ENCODE results near the gene GABRA1.

GABRA1 gene

DNA sequence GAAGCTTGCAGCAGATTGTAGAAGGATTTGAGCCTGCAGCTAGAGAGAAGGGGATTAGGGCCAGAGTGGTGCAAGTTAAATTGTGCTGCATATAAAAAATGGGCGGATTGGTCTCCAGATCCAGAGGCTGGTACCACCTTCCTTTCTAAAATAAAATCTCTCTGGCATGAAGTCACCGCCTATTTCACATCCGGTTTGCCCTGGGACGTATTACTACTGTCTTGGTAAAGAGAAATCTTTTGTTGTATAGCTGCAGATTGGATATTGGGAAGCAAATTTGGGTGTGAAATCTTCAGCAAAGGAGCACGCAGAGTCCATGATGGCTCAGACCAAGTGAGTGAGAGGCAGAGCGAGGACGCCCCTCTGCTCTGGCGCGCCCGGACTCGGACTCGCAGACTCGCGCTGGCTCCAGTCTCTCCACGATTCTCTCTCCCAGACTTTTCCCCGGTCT lies at the start of gene GABRA1:
TSS of gene GABRA1 (plus strand) at position 180 of the 451 bp plus-strand sequence. CDS start 2,691 bp downstream, outside the sequence.
- DNase-seq (ENCODE audit: low spot score): peak; percentile 1

DNA sequence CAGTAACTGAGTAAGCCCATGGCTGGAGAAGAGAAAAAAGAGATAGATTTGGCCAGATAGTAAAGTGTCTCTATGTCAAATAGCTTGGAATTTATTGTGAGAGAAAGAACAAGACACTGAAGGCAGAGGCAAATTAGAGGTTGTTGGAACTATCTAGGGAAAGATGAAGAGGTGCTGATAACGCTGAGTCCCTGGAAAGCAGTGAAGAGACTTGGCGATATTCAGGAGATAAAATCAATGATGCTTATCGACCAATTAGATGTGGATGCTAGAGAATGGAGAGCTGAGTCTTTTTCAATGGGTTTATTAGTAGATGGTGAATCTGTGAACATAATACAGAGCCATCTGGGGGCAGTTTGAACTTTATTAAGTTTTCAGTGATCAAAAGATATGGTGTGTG lies 48.6 kb upstream of the GABRA1 start:
- DNase-seq (ENCODE audit: low spot score): no peak

DNA sequence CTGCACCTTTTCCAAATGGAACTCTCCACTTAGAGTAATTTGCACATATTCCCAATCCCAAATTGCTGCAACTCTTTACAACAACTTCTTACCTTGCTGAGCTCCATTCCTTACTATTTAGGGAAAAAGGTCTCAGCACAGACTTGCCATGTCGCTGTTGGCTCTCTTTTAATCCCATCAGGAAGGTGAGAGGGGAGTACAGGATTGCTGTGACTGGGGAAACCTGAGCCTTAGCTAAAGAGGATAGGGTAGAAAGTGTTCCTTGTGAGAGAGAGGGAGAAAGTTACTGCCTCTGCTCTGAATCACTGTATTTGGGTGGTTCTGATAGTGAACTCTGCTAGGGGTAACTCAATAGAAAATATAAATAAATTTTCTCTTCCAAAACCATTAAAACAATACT lies 43.7 kb upstream of the GABRA1 start:
- DNase-seq (ENCODE audit: low spot score): no peak

DNA sequence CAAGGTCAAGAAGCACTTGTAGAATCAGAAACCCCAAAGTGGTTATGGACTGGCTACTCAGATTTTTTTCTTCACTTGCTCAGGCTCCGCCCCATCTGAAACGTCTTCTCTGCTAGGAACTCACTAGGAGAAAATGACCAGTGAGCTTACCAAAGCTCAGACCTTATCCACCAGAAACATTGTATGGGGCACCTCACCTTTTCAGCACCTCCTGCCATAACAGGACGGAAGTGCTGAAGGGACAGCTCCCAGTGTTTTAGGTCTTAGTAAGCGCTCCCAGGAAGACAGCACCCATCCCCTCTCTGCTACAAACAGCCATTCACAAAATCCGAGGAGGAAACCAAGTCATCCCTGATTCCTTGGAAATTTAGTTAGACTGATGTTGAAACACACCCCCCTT lies 1.2 kb upstream of the GABRA1 start:
- no peak for DNase-seq (ENCODE audit: low spot score)

DNA sequence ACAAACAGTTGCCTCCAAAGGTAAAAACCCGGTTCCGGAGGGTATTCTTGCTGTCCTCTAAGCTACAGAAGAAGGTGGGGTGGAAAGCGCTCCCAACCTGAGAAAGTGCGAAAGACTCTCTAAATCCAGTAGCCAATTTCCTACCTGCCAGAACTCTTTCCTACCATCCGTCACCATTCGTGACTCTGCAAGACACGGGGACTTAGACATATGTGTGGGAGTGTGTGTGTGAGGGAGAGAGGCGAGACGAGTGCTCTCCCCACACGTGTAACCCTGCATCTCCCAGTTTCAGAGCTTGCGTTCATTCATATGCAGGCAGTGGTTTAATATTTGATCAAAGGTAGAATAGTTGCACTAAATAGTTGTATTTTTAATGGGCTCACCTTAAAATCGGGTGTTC lies 473 bp upstream of the GABRA1 start:
- no peak for DNase-seq (ENCODE audit: low spot score)

DNA sequence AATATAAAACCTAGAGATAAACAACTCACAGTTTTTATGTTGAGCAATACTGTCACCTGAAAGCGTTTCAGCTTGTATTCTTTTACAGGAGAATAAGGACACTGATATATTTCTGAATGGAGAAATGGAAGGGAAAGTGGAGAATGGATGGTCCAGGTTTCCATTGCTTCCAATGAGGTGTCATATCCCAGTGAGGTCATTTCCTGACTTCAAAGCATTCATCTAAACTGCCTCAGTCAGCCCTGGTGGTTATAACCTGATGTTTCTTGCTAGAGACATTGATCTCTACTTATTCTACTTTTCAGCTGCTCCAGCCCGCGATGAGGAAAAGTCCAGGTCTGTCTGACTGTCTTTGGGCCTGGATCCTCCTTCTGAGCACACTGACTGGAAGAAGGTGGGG lies 2.6 kb downstream of the GABRA1 start:
- no peak for DNase-seq (ENCODE audit: low spot score)

DNA sequence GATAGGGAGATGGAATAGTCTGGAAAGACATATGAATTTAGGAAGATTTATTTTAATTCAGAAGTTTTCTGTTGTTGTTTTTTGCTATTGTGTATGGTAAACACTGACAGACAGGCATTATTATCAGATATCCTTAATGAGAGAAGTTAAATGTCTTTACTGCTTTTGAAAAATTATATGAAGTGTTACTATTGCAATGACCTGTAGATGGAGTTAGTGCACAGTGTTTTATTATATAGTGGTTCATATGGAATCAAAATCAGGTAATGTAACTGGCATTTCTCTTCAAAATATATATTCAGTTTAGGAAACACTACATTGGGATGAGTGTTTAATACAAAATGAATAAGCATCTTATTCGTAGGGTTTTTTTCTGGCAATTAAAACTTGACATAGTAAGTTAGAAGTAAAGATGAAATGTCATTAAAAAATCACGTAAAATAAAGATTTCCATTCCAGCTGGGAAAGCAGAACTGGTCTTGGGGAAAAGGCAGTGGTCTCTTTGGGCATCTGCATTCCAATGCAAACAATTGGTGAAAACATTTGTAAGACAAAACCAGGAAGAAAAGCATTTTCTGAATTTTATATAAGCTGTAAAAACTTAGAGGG lies 3.9 kb downstream of the GABRA1 start:
- no peak for DNase-seq (ENCODE audit: low spot score)

DNA sequence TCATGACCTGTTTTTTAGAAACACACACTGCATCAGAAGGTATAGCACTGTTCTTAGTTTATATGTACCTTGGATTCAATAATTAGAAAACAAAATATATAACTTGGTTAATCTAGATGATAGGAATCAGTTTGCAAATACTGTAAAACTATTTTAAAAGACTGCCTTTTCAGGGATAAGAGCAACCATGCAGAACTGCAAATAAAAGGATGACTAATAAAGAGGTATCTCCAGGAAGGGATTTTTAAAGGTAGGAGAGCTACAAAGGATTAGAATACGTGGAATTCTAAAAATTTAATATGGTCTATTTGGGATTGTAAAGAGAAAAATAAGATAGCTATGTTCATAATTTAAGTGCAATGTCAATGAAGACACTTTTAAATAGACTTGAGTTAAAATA lies 9.4 kb downstream of the GABRA1 start:
- DNase-seq (ENCODE audit: low spot score): no peak

DNA sequence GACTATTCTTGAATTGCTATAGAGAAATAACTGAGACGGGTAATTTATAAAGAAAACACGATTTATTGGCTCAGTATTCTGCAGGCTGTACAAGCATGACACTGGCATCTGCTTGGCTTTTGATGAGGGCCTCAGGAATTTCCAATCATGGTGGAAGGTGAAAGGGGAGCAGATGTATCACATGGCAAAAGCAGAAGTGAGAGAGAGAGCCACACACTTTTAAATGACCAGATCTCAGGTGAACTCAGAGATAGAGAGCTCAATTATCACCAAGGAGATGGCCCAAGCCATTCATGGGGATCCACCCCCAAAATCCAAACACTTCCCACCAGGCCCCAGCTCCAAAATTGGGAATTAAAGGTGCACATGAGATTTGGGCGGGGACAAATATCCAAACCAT lies 15.3 kb downstream of the GABRA1 start:
- no peak for DNase-seq (ENCODE audit: low spot score)

DNA sequence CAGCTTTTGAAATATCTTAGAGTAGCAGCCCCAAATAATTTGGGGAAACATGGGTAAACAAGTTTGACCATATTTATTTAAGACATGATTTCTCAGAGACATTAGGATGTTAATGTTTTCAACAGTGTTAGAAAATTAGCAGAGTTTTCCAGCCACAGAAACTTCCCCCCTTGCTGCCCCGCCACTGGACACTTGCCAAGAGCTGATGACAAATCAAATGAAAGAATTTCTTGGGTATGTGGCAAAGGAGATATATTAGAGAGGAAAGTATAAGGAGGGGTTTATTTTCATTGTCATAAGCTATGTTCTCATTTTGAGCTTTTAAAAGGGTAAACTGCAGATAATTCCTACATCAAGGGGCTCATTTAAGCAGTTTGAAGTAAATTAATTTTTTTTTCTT lies 15.9 kb downstream of the GABRA1 start:
- DNase-seq (ENCODE audit: low spot score): no peak

DNA sequence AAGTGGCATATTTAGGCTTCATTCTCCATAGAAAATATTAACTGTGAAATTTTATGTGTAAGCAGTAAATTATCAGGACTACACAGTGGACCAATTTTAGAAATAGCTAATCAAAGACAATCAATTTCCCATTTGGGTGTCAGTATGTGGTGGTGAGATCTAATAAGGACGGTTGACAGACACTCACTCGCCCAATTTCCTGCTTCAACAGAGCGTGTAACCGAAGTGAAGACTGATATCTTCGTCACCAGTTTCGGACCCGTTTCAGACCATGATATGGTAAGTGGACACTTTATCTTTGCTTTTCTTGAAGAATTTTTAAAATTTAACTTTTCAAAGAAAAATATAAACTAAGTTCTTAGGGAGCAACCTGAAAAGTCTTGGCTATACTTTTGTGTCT lies 17.6 kb downstream of the GABRA1 start:
- no peak for DNase-seq (ENCODE audit: low spot score)

DNA sequence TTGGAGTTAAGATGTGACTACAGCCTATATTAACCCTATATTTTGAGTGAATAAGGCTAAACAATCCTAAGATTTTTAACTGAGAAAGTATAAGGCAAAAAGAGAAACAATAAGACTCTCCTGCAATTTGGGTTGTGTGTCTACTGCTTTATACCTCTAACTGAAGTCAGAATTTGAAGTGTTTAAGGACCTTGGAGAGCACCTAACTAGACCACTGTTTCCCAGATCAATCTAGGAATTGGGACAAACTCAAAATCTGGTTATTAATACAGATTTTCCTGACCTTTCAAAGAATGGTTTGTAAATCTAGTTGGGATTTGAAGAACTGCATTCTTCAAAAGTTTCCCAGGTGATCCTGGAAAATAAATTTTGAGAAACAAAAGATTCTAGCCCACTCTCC lies 42.1 kb downstream of the GABRA1 start:
- no peak for DNase-seq (ENCODE audit: low spot score)

DNA sequence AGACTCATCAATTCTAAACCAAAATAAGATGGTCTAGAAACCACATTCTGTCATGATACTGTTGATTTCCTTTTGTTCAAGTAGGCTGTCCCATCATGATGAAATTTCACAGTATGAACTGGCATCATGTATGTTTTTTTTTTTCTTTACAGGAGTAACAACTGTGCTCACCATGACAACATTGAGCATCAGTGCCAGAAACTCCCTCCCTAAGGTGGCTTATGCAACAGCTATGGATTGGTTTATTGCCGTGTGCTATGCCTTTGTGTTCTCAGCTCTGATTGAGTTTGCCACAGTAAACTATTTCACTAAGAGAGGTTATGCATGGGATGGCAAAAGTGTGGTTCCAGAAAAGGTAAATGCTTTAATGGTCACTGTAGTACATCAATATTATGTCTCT lies 47.6 kb downstream of the GABRA1 start:
- DNase-seq (ENCODE audit: low spot score): no peak

DNA sequence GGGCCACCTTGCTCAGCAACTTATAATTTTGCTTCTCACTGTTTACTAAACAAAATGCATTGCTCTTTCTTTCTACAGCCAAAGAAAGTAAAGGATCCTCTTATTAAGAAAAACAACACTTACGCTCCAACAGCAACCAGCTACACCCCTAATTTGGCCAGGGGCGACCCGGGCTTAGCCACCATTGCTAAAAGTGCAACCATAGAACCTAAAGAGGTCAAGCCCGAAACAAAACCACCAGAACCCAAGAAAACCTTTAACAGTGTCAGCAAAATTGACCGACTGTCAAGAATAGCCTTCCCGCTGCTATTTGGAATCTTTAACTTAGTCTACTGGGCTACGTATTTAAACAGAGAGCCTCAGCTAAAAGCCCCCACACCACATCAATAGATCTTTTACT lies 49.1 kb downstream of the GABRA1 start:
- DNase-seq (ENCODE audit: low spot score): no peak

DNA sequence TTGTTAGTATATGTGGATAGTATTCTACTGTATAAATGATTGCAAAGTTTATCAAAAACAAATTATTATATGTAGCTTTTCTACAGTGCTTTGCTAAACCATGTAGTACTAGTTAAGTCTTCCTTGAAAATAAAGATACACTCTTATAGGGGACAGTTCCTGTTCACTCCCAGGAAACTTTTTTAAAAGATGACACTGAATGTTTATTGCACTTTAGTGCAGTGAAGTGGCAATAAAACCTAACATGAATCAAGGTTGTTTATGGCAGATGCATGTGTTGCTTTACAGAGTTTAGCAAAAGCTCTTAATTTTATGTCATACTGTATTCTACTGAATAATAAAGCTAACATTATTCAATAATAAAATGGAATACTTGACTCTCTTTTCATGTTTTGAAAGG lies 51.7 kb downstream of the GABRA1 start:
- no peak for DNase-seq (ENCODE audit: low spot score)

DNA sequence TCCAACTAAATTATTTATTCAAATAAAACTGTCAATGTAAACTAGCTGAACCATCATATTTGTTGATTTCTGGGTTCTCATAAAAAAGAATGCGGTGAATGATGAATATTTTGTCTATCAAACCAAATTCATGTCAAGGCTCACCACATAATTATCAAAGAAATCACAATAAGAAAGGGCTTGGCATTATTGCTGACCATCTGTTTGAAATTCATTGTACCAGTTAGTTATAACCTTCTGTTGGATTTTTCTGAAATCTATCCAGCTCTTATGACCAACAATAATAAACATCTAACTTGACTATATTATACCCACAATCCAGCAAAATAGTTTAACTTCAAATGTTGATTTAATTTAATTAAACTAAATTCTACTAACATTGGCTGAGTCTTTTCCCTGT lies 53.1 kb downstream of the GABRA1 start:
- DNase-seq (ENCODE audit: low spot score): no peak

DNA sequence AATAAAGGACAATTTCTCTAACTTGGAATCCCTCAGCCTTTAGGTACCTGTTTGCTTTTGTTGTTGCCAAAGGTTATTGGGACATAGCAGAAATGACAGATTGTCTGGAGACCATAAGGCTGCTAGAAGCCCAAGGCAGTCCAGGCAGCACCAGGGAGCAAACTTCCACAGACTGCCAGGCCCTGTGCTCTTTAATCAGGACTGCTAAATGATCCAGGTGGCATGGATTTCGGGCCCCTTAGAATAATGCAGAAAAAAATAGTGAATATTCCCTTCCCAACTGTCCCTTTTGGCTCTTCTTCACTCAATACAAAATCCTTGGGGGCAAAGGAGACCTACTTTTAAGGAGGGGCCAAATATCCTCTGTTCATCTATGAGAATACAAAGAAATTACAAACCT lies 73.9 kb downstream of the GABRA1 start:
- no peak for DNase-seq (ENCODE audit: low spot score)

DNA sequence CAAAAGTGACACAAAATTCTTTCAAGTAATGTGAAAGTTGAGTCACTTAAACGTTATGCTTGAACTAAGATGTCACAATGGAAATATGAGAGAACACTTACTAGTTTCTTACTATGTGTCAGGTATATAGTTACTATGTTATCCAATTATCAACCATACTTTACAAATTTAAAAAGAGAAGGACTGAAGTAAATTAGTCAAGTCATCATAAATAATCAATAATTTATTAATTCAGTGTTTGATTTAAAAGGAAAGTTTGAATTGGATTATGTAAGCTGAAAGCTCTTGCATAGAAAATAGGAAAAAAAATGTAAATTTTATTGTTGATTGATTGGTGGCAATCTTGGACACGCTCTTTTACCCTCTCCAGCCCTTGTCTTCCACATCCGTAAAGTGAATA lies 76.3 kb downstream of the GABRA1 start:
- no peak for DNase-seq (ENCODE audit: low spot score)

DNA sequence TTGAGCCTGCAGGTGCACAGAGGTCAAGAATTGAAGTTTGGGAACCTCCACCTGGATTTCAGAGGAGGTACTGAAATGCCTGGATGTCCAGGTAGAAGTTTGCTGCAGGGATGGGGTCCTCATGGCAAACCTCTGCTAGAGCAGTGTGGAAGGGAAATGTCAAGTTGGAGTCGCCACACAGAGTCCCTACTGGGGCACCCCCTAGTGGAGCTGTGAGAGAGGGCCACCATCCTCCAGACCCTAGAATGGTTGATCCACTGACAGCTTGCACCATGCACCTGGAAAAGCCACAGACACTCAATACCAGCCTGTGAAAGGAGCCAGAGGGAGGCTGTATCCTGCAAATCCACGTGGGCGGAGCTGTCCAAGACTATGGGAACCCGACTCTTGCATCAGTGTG lies 78.0 kb downstream of the GABRA1 start:
- no peak for DNase-seq (ENCODE audit: low spot score)

DNA sequence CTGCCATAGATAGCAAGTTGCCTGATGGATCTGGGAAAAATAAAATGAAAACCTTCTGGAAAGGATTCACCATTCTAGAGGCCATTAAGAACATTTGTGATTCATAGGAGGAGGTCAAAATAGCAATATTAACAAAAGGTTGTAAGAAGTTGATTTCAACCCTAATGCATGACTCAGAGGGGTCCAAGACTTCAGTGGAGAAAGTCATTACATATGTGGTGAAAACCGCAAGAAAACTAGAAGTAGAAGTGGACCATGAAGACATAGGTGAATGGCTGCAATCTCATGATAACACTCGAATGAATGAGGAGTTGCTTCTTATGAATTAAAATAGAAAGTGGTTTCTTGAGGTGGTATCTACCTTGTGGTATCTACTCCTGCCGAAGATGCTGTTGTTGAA lies 86.6 kb downstream of the GABRA1 start:
- DNase-seq (ENCODE audit: low spot score): no peak

DNA sequence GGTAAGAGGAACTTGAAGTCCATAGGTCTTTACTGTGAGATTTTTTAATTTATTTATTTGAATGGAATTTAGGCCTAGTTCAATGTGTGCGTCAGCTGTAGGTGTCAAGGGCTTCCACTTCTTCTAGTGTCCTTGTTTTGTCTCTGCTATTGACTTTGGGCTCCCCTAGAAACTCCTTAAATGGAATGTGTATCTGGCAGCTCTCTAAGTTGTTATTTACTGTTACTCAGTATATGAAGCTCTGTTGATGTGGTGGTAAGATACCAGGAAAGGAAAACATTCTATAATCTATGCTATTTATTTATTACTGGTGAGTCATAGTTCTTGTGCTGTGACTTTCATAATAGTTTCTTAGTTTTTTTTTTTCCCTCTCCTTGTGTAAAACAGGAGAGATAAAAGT lies 97.1 kb downstream of the GABRA1 start:
- DNase-seq (ENCODE audit: low spot score): no peak

DNA sequence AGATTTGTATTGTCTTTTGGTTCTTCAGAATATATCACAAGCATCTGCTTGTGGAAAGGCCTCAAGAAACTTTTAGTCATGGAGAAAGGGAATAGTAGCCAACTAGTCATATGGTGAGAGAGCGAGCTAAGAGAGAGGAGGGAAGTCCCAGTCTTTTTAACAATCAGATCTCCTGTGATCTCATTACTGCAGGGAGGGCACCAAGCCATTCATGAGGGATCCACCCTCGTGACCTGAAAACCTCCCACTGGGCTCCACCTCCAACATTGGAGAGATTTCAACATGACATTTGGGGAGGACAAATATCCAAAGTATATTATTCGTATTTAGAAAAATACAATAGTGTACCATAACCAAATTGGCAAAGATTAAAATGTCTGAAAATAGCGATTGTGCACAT lies 99.0 kb downstream of the GABRA1 start:
- DNase-seq (ENCODE audit: low spot score): no peak

Measured in AG08395 (cell line).